Measurements from ENCODE around the gene CACNA1H. TPM values are rescaled to one million over a fixed set of nuclear protein-coding genes. Genes with fewer than 3 reads are reported as not detected.
A peak's percentile ranks its signal among the peaks of the same experiment; 100 is the strongest.
"Not testable (repeated sequence)": the region's sequence is repeated elsewhere in the genome, so short reads cannot be mapped to it uniquely, and the experiment has no call there.

Gene CACNA1H
- total RNA-seq, 1 donor from 2014 or later, result 4.2 TPM

DNA sequence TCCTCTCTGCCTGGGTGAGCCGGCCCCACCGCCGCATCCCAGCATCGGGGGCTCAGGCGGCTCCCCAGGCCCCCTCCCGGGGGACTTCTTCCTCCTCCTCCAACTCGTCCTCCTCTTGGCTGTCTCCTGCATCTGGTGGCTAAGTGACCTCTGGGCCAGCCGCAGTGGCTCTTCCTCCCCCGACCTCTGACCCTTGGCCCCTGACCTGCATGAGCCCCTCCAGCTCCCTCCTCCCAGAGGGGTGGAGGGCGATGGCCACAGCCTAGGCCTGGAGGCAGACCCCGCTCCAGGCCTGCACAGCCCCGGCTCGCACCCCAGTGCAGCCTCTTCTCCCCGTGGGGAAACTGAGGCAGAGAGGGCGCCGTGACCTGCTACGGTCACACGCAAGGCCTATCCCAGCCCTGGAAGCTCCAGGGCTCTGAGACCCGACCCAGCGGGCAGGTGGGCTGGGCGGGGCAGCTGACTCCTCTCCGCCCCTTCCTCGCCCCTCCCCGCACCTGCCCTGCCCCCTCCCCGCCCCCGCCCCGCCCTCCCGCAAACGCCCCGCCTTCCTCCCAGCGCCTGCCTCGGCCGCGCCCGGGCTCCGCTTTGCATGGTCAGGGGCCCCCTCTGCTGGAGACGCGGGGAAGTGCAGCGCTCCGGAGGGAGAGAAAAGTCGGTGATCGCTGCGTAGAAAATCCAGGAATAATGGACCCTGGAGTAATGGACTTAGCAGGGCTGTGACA is 96.3 kb downstream of the CACNA1H start:
- ATAC-seq (ENCODE audit: poor library complexity) (peak; percentile 74), DNase-seq (peak; percentile 19)
- intact Hi-C loops (cut with DNase I), result not testable (repeated sequence)

DNA sequence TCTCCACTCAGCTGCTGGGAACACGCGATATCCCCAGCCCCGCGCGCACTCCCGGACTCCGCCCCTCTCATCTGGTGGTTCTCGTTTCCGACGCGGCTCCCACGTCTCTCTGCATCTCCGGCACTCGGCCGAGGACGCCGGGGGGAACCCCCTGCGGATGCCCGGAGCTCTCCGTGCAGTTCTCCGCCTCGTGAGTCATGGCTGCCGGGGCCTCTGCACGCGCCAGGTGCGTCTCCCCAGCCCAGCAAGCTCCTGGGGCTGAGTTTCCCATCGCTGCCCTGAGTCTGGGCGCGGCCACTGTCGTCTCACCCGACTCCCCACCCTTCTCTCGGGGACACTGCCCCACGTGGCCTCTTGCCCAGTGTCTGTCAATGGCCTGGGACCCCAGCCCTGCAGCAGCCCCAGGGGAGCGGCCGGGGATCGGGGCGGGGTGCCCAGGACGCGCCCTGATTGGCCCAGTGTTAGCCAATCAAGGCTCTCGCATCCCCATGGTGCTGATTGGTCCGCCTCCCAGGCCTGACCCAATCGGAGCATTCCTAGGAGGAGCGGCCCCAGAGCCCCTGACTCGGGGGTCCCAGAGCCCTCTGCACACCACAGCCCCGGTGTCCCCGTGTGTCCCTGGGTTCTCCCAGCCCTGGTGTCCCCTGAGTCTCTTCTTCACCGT is 100.9 kb downstream of the CACNA1H start:
- ATAC-seq (ENCODE audit: poor library complexity), result peak; percentile 50
- intact Hi-C loops (cut with DNase I); DNase-seq: not testable (repeated sequence)

DNA sequence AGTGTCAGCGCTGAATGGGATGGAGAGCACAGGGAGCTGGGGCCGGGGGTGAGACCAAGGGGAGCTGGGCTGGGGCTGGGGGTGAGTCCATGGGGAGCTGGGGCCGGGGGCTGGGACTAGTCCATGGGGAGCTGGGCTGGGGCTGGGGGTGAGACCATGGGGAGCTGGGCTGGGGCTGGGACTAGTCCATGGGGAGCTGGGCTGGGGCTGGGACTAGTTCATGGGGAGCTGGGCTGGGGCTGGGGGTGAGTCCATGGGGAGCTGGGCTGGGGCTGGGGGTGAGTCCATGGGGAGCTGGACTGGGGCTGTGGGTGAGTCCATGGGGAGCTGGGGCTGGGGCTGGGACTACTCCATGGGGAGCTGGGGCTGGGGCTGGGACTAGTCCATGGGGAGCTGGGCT is 101.9 kb downstream of the CACNA1H start:
- intact Hi-C loops (cut with DNase I), result not testable (repeated sequence)
- DNase-seq, result peak; percentile 22

DNA sequence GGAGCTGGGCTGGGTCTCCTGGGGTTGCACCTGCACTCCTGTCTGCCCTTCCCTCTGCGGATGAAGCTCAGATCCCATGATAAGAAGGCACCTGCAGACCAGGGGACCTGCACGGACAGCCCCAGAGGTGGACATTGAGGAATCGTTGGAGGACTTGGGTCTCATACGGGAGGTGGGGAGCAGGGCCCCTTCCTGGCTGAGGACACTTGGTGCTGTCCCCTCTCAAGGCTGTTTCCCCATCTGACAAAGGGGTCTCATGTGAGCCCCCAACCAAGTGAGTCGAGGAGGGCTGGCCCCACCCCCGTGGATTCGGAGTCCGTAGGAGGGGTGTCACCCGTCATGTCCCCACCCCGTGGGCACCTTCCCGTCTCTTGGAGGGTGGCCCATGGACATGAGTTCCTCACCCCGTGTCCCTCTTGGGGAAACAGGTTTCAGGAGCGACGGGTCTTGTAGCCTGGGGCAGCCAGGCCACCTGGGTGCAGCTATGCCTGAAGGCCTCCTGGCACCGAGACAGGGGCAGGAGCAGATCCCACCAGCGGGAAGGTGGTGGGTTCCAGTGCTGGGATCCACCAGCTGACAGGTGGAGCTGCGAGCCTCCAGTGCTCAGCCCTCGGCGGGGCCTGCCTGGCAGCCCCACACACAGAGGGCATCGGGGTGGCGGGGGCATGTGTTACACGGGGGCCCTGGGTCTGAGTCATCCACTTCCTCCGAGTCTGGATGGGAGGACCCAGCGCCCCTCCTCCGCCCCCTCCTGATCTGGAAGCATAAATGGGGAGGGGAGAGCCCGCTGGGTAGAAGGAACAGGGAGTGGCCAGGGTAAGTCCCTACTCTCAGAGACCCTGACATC is 102.6 kb downstream of the CACNA1H start, which contains the start of gene TPSD1:
TSS of gene TPSD1 (plus strand) at position 794 of the 847 bp plus-strand sequence. CDS start 212 bp downstream, outside the sequence.
- ATAC-seq (ENCODE audit: poor library complexity); intact Hi-C loops (cut with DNase I): not testable (repeated sequence)
- DNase-seq, result peak; percentile 32

More for the DNA sequence above, 101.9 kb downstream of the CACNA1H start:
- not testable (repeated sequence) for ATAC-seq (ENCODE audit: poor library complexity)

DNA sequence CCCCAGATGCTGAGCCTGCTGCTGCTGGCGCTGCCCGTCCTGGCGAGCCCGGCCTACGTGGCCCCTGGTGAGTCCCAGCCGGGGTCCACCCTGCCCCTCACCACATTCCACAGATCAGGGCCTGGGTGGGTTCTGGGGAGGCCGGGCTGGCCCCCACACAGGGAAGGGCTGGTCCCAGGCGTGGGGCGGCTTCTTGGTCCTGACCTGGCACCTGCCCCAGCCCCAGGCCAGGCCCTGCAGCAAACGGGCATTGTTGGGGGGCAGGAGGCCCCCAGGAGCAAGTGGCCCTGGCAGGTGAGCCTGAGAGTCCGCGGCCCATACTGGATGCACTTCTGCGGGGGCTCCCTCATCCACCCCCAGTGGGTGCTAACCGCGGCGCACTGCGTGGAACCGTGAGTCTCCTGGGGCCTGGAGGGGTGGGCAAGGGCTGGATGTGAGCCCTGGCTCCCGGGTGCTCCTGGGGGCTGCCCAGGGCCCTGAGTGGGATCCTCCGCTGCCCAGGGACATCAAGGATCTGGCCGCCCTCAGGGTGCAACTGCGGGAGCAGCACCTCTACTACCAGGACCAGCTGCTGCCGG is 103.5 kb downstream of the CACNA1H start:
- peak; percentile 13 for ATAC-seq (ENCODE audit: poor library complexity)
- DNase-seq, result peak; percentile 28
- intact Hi-C loops (cut with DNase I), result not testable (repeated sequence)

DNA sequence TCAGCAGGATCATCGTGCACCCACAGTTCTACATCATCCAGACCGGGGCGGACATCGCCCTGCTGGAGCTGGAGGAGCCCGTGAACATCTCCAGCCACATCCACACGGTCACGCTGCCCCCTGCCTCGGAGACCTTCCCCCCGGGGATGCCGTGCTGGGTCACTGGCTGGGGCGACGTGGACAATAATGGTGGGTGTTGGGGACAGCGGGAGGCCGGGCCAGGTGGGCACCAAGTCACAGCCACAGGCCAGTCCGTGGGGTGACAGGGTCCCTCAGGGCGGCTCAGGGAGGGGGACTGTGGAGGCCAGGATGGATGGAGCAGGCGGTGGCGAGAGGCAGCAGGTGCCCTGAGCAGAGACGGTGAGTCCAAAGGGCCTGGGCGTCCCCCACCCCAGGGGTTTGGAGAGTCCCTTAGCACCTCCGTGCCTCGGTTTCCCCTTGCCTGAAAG is 104.0 kb downstream of the CACNA1H start:
- intact Hi-C loops (cut with DNase I), result no loop called here
- DNase-seq, result peak; percentile 29
- ATAC-seq (ENCODE audit: poor library complexity), result no peak

DNA sequence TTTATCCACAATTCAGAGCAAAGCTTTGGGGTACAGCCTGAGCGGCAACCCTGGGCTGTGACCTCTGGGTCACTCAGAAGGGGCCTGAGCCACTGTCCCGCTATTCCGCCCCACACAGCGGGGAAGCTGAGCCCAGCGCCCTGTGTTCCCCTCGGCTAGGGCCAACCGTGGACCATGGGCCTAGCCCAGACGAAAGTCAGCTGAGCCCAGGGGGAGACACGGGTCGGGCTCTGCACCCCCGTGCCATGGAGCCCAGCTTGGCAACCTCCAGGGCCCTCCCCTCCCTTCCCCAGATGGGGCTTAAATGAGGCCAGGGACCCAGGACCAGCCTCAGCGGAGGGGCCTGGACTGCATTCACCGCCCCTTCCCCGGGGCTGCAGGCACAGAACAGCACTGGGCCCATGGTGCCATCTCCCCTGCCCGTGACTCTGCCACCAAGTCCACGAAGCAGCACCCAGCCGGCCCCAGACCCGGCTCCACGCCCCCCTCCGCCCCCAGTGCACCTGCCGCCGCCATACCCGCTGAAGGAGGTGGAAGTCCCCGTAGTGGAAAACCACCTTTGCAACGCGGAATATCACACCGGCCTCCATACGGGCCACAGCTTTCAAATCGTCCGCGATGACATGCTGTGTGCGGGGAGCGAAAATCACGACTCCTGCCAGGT is 104.8 kb downstream of the CACNA1H start:
- DNase-seq (peak; percentile 25), ATAC-seq (ENCODE audit: poor library complexity) (no peak)
- intact Hi-C loops (cut with DNase I), result no loop called here

DNA sequence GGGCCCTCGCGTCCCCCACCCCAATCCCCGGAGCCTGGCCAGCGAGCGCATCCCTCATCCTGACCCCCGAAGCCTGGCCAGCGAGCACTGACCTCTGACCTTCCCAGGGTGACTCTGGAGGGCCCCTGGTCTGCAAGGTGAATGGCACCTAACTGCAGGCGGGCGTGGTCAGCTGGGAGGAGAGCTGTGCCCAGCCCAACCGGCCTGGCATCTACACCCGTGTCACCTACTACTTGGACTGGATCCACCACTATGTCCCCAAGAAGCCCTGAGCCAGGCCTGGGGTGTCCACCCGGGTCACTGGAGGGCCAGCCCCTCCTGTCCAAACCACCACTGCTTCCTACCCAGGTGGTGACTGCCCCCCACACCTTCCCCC is 105.3 kb downstream of the CACNA1H start:
- no peak for DNase-seq
- no peak for ATAC-seq (ENCODE audit: poor library complexity)

DNA sequence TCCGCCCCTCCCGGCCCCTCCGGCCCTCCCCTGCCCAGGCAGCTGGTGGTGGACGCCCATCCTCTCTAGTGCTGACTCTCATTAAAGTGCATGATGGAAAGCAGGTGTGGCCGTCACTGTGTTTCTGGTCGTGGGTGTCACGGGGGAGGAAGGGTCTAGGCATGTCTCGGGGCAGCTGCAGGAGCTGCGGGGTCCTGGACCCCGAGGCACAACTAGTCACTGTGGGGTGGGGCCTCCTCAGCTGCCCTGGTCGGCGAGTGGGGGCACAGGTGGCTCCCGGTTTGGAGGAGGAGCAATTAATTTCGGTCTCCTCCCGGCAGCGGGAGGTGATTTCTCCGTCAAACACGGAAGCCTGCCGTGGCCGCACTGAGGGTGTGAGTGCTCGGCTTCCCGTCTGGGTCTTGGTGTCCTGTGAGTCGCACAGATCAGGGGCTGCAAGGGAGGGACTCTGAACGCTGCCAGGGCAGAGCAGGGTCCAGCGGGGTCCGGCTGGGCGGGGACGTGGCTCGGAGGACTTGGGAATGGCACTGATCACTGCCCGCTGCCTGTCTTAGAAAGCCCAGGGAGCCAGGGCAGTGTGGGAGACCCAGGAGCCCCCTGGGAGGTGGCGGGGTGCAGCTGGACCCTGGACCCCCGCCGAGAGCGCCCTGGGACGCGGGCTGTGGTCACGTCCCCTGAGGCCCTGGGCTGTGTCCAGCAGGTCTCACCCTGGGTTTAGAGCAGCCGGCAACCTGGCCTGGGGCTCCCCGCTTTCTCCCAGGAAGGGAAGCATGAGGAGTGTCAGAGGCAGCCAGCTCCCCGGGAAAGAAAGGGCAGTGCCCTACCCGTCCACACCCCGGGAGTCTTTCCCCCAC is 106.2 kb downstream of the CACNA1H start:
- ATAC-seq (ENCODE audit: poor library complexity) (no peak), DNase-seq (peak; percentile 34)
- intact Hi-C loops (cut with DNase I), result no loop called here

More for the DNA sequence above, 105.3 kb downstream of the CACNA1H start:
- intact Hi-C loops (cut with DNase I), result no loop called here

DNA sequence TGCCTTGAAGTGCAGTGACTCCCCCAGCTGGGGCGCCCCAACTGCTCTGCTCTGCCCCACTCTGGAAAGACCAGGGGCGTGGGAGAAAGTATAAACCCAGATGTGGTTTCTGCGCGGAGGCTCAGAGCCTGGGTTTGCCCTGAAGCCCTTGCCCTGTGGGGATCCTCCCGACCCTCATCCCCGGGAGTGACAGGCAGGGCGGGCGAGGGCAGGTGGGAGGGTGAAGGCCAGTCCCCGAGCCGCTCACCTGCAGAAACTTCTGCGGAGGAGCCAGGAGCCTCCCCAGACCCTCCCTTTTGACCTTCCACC is 106.8 kb downstream of the CACNA1H start:
- ATAC-seq (ENCODE audit: poor library complexity) (no peak), DNase-seq (peak; percentile 17)
- intact Hi-C loops (cut with DNase I), result no loop called here

DNA sequence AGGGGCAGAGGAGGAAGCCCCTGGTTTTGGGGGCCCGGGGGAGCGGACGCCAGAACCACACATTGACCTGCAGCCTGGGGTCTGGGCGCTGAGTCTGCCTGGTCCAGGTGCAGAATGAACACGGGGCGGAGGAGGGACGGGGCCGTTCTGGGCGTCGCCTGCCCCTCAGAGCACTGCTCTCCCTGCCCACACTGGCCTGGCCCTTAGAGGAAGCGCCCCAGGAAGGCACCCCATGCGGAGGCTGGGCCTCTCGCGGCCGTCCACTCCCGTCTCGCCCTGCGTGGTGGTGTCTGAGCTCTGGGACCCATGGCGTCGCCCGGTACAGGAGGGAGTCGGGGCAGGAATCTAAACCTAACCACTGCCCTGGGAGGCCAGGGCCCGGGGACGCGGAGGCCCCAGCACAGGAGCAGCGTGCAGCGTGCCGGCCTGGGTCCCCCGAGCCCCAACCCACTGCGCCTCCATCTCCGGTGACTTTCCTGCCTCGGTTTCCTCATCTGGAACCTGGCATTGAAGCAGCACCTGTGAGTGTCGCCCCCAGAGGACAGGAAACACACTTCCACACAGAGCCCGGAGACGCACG is 107.3 kb downstream of the CACNA1H start:
- intact Hi-C loops (cut with DNase I), result no loop called here
- peak; percentile 20 for DNase-seq
- no peak for ATAC-seq (ENCODE audit: poor library complexity)

DNA sequence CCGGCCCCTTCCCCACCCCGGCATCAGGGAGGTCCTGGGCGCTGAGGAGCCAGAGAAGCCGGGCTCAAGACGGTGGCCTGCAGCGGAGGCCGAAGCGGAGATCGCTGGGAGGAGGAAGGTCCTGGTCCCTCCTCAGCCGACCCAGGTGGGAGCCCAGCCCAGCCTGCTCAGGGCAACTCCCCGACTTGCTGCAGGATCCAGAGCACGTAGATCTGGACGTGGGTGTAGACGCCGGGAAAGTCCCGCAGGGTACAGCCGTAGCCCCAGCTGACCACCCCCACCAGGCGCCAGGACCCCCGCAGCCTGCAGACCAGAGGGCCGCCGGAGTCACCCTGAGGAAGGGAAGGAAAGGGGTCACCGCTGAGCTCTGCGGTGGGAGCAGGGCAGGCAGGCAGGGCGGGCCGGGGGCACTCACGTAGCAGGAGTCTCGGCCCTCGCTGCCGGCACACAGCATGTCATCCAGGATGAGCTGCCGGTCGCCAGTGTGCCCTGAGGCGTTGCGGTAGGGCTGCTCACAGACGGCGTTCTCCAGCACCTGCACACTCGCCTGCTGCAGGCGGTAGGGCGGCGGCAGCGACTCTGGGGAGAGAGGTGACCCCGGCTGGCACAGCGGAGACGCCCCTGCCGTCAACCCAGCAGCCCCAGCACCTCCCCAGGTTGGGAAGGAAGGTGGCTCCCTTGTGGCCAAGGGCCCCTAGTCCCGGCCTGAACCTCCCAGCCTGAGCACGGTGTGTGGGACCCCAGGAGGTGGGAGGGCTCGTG is 108.4 kb downstream of the CACNA1H start:
- DNase-seq (no peak), ATAC-seq (ENCODE audit: poor library complexity) (no peak)
- intact Hi-C loops (cut with DNase I), result no loop called here

DNA sequence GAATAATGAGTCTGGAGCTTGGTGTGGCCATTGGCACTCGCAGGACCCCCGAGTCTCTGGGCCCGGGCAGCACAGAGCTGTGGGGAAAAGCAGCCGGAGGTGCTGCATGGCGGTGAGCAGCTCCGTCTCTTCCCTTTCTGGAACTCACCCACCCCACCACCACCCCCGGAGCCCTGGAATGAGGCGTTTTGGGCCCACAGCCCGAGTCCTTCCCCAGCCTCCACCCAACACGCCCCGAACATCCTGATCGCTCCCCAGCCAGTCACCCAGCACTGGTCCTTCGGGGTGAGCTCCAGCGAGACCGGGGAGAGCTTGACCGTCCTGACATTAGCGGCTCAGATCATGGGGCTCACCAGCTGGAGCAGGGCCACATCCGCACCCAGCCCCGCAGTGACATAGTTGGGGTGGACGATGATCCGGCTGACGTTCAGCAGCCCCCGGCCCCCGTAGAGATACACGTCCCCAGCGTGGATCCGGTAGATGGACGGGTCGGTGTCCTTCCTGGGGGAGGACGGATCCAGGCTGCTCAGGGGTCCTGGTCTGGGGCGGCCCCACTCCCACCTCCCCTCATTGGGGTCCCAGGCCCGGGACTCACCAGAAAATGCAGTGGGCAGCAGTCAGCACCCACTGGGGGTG is 109.4 kb downstream of the CACNA1H start:
- intact Hi-C loops (cut with DNase I), result no loop called here
- DNase-seq, result no peak
- ATAC-seq (ENCODE audit: poor library complexity), result no peak

DNA sequence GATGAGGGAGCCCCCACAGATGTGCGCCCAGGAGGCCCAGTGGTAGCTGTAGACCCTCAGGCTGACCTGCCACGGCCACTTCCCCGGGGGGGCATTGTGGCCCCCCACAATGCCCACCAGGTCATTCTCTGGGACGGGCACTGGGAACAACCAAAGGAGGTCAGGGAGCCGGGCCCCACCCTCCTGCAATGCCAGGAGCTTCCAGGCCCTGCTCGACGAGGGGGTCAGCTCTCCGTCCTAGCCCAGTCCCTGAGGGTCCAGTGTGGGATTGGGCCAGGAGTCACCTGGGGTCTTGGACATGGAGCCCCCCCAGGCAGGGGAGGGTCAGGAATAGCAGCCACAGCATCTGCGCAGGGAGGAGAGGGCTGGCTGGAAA is 109.9 kb downstream of the CACNA1H start:
- ATAC-seq (ENCODE audit: poor library complexity) (no peak), DNase-seq (no peak)
- intact Hi-C loops (cut with DNase I), result no loop called here

DNA sequence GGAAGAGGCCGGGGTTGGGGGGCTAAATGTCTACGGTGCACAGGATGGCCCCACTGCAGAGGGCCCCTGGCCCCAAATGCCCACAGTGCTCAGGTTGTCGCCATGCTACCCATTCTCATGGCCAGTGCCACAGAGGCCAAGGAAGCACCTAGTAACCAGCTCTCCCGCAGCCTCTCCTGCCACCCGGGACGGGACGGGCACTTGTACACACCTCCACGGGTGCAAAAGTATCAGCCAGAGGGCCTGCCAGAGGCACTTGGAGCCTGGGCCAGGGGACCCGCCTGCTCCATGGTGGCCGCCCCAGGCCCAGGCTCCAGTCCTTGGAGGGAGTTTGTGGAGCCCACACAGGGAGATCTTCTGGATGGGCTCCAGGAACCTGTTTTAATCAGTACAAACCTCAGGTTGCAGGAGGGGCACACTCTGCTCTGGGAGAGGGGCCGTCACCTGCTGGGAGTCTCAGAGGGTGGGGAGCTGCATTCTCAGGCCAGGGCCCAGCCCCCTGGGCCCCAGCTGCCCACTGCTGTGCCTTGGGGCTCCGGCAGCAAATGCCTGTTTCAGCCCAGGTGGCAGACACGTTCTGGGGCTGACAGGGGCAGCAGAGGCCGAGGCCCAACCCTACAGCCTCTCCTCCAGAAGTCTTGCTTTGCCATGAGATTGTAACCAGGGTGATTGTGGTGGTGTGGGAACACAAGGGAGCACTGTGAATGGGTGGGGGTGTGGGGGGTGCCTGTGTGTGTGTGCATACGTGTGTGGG is 110.9 kb downstream of the CACNA1H start:
- intact Hi-C loops (cut with DNase I), result no loop called here
- ATAC-seq (ENCODE audit: poor library complexity), result no peak
- no peak for DNase-seq
